IMR-90 (cell line): Measurements from ENCODE around the gene RAB8B. TPM values are rescaled to one million over a fixed set of nuclear protein-coding genes. Genes with fewer than 3 reads are reported as not detected.

Experiments
- ATAC-seq: fragments of 200-7000 bp; cut with Tn5 transposase; 2 replicates; pipeline ENCODE4 v1.9.1; 2020; ENCODE audit warnings: low read depth, mild to moderate bottlenecking, moderate library complexity
- BruUV-seq: library from RNA; stranded (reverse); fragments of 400-500 nt; replicated peaks from 2 replicates; lab custom pipeline; 2021; lab: Mats Ljungman, UMichigan
- CTCF ChIA-PET: fragments of 300-600 bp; formaldehyde crosslinking; extraction: SDS; loops from one replicate; lab custom pipeline; 2021; ENCODE audit warnings: antibody characterized with exemption; lab: Yijun Ruan, JAX
- POLR2A ChIA-PET: fragments of 300-600 bp; sonication (Branson Sonifier 250); formaldehyde crosslinking; loops from one replicate; lab custom pipeline; 2022; ENCODE audit warnings: antibody characterized with exemption; ENCODE audit not compliant: unreplicated experiment; lab: Charles Lee
- DNase-seq: peaks from one replicate; pipeline ENCODE4 v3.0.0; 2013
- H2AFZ ChIP-seq: replicated peaks from 2 replicates; pipeline ENCODE3; 2013; ENCODE audit warnings: low read length, mild to moderate bottlenecking; ENCODE audit not compliant: poor library complexity
- H2AK5ac ChIP-seq: 2 replicates; pipeline ENCODE4 v1.6.1; 2013; ENCODE audit warnings: low read depth, low read length, inconsistent platforms
- H2AK9ac ChIP-seq: replicated peaks from 2 replicates; pipeline ENCODE3; 2013; ENCODE audit warnings: mild to moderate bottlenecking, low read depth, low read length, moderate library complexity; ENCODE audit not compliant: poor library complexity
- H2BK120ac ChIP-seq: 2 replicates; pipeline ENCODE4 v1.6.1; 2013; ENCODE audit warnings: low read depth, low read length, inconsistent platforms
- H2BK15ac ChIP-seq: 3 replicates; pipeline ENCODE4 v1.6.1; 2013; ENCODE audit warnings: low read depth, low read length, inconsistent platforms
- H2BK20ac ChIP-seq: 2 replicates; pipeline ENCODE4 v1.6.1; 2013; ENCODE audit warnings: low read depth, mild to moderate bottlenecking, inconsistent platforms, low read length, moderate library complexity
- H2BK5ac ChIP-seq: 2 replicates; pipeline ENCODE4 v1.6.1; 2013; ENCODE audit warnings: mild to moderate bottlenecking, low read depth, low read length, inconsistent platforms; ENCODE audit not compliant: poor library complexity, severe bottlenecking
- H3K14ac ChIP-seq: replicated peaks from 2 replicates; pipeline ENCODE4 v1.6.1; 2013; ENCODE audit warnings: low read depth, low read length, inconsistent platforms
- H3K18ac ChIP-seq: 2 replicates; pipeline ENCODE4 v1.6.1; 2013; ENCODE audit warnings: low read depth, low read length, control low read depth
- H3K23ac ChIP-seq: 2 replicates; pipeline ENCODE4 v1.6.1; 2013; ENCODE audit warnings: low read depth, low read length, inconsistent platforms
- H3K27ac ChIP-seq: 2 replicates; pipeline ENCODE4 v1.5.1; 2013; ENCODE audit warnings: mild to moderate bottlenecking, control low read depth, low read length; ENCODE audit not compliant: insufficient read depth
- H3K27me3 ChIP-seq: 2 replicates; pipeline ENCODE4 v1.6.1; 2013; ENCODE audit warnings: low read length; ENCODE audit not compliant: control insufficient read depth, insufficient read depth
- H3K36me3 ChIP-seq: 2 replicates; pipeline ENCODE4 v1.6.1; 2013; ENCODE audit warnings: low read length, mixed read lengths; ENCODE audit not compliant: control insufficient read depth, insufficient read depth
- H3K4ac ChIP-seq: 2 replicates; pipeline ENCODE4 v1.6.1; 2013; ENCODE audit warnings: low read depth, low read length, inconsistent platforms
- H3K4me1 ChIP-seq: 2 replicates; pipeline ENCODE4 v1.6.1; 2013; ENCODE audit warnings: low read length, mixed read lengths; ENCODE audit not compliant: control insufficient read depth, insufficient read depth
- H3K4me2 ChIP-seq: 2 replicates; pipeline ENCODE4 v1.6.1; 2013; ENCODE audit warnings: low read depth, mild to moderate bottlenecking, control low read depth, low read length, moderate library complexity
- H3K4me3 ChIP-seq: 2 replicates; pipeline ENCODE4 v1.5.1; 2013; ENCODE audit warnings: low read depth, mild to moderate bottlenecking, control low read depth, low read length, moderate library complexity; ENCODE audit not compliant: insufficient read depth
- H3K56ac ChIP-seq: 2 replicates; pipeline ENCODE4 v1.6.1; 2013; ENCODE audit warnings: low read length, inconsistent platforms; ENCODE audit not compliant: insufficient read depth; ENCODE audit errors: extremely low read depth
- H3K79me1 ChIP-seq, 2 experiments: 2 replicates each; pipeline ENCODE4 v1.6.1; 2013; ENCODE audit warnings: low read length in 2 of 2, inconsistent platforms in 1 of 2, low read depth in 1 of 2
- H3K9ac ChIP-seq: 2 replicates; pipeline ENCODE4 v1.6.1; 2013; ENCODE audit warnings: low read depth, low read length, control low read depth
- H3K9me1 ChIP-seq: 2 replicates; pipeline ENCODE4 v1.6.1; 2013; ENCODE audit warnings: low read length, inconsistent platforms; ENCODE audit not compliant: insufficient read depth
- H3K9me3 ChIP-seq: 2 replicates; pipeline ENCODE4 v1.6.1; 2013; ENCODE audit warnings: low read length; ENCODE audit not compliant: control insufficient read depth, insufficient read depth
- H4K20me1 ChIP-seq: 2 replicates; pipeline ENCODE4 v1.6.1; 2013; ENCODE audit warnings: low read length, inconsistent platforms; ENCODE audit not compliant: insufficient read depth
- H4K5ac ChIP-seq: 2 replicates; pipeline ENCODE4 v1.6.1; 2013; ENCODE audit warnings: mild to moderate bottlenecking, low read depth, low read length, control low read depth
- H4K8ac ChIP-seq, 2 experiments: 2 replicates each; pipeline ENCODE4 v1.6.1; 2013; ENCODE audit warnings: low read depth in 2 of 2, low read length in 2 of 2, control low read depth in 1 of 2, inconsistent platforms in 1 of 2
- H4K91ac ChIP-seq: 2 replicates; pipeline ENCODE4 v1.6.1; 2013; ENCODE audit warnings: low read depth, low read length, inconsistent platforms; ENCODE audit not compliant: insufficient read depth
- BHLHE40 ChIP-seq: fragments of 150-350 bp; IDR thresholded peaks from 2 replicates; pipeline ENCODE4 v1.6.1; 2016; ENCODE audit warnings: mild to moderate bottlenecking, low read depth, low read length
- MAFK ChIP-seq: IDR thresholded peaks from 2 replicates; pipeline ENCODE4 v1.6.1; 2012; ENCODE audit warnings: low read depth, low read length, improper control_type of control experiment
- NFE2L2 ChIP-seq: fragments of 150-350 bp; IDR thresholded peaks from 2 replicates; pipeline ENCODE4 v1.6.1; 2016; ENCODE audit warnings: low read depth, mild to moderate bottlenecking, low read length
- RAD21 ChIP-seq: IDR thresholded peaks from 2 replicates; pipeline ENCODE4 v1.6.1; 2012; ENCODE audit warnings: low read length, improper control_type of control experiment
- SMC3 ChIP-seq: fragments of 150-350 bp; IDR thresholded peaks from 2 replicates; pipeline ENCODE4 v1.6.1; 2016; ENCODE audit warnings: low read depth, mild to moderate bottlenecking, antibody characterized with exemption, low read length, moderate library complexity
- WGBS, 2 experiments: methylation state at CpG; one replicate each; pipeline versions ENCODE4 v1.1.5 to v1.1.7; 2013; ENCODE audit warnings: missing lambda C conversion rate in 2 of 2; ENCODE audit not compliant: insufficient read length in 1 of 2; ENCODE audit errors: extremely low coverage in 2 of 2; 5-methylcytosine and 5-hydroxymethylcytosine counted together
- dilution Hi-C: fragments of 300-500 bp; cut with HindIII; formaldehyde crosslinking; loops from one replicate; pipeline ENCODE4 v1.14.3; 2018; ENCODE audit warnings: low sequenced_read_pairs; ENCODE audit not compliant: unreplicated experiment
- in situ Hi-C: fragments of 300-500 bp; cut with MboI; formaldehyde crosslinking; loops from 3 replicates; pipeline ENCODE4 v1.14.3; 2019; ENCODE audit warnings: low sequenced_read_pairs, inconsistent platforms, mixed read lengths
- intact Hi-C: fragments of 100-400 bp; cut with micrococcal nuclease; formaldehyde crosslinking; loops from 2 replicates; pipeline ENCODE4 v1.10.0; 2022
- polyA plus RNA-seq, 3 experiments: library from polyadenylated mRNA; depleted of rRNA; stranded (reverse); fragments of >200 nt; gene quantifications; 2 replicates each; pipeline ENCODE4 v1.2.3, GENCODE V29; 2012; ENCODE audit warnings: low replicate concordance in 1 of 3
- total RNA-seq: library from RNA; depleted of rRNA; stranded (reverse); fragments of >200 nt; gene quantifications from 2 replicates; pipeline ENCODE4 v1.2.3, GENCODE V29; 2012

Gene RAB8B
- total and polyA plus RNA-seq, 2 of the 4 experiments (the other 2 are of a cell fraction): 19.4 to 29.4 TPM

- no peak for DNase-seq
- Histone ChIP-seq H2AK5ac (0 out of 2 replicates have a peak overlapping the region, but pooled peaks have one; percentile 19), H4K5ac (no peak overlapping the region), H3K27ac (no peak overlapping the region), H3K23ac (no peak overlapping the region; the same call in 1 of the 2 replicates), H2BK15ac (no peak overlapping the region; the same call in 2 of the 3 replicates), H2BK5ac (no peak overlapping the region), H3K4me1 (peaks cover 14% of the 10 kb centered on the region), H3K79me1 (peaks cover 31 to 67% of the 10 kb centered on the region in 2 experiments), H3K9me1 (peaks cover 4% of the 10 kb centered on the region), H3K36me3 (peaks cover 1% of the 10 kb centered on the region; the same call in 1 of the 2 replicates), H2BK120ac (no peak overlapping the region; the same call in 1 of the 2 replicates), H3K27me3 (no peaks in the 10 kb centered on the region), H2BK20ac (no peak overlapping the region), H3K4ac (no peak overlapping the region), H2AFZ (no peak overlapping the region), H3K14ac (no peak overlapping the region), H3K9me3 (no peaks in the 10 kb centered on the region), H2AK9ac (no peak overlapping the region), H4K8ac (0 out of 4 replicates have a peak overlapping the region, but pooled peaks of 1 of the 2 experiments have one; percentile 24), H3K4me3 (no peak overlapping the region), H4K91ac (no peak overlapping the region), H3K18ac (peak overlapping the region; percentile 33; the same call in 1 of the 2 replicates), H3K9ac (no peak overlapping the region), H3K56ac (no peak overlapping the region), H4K20me1 (peaks cover 5% of the 10 kb centered on the region; the same call in 1 of the 2 replicates), H3K4me2 (no peak overlapping the region)
- TF ChIP-seq MAFK (no peak), NFE2L2 (no peak), BHLHE40 (no peak), SMC3 (no peak), RAD21 (no peak)
- BruUV-seq: no TSS peak
- dilution Hi-C loops (no loop called here), in situ Hi-C loops (no loop called here), intact Hi-C loops (no loop called here)
- no peak for ATAC-seq
- ChIA-PET POLR2A (interaction anchor here (0.6 kb wide), 1 partner anchor 78 kb away, joined by 3 read pairs; no protein-coding TSS in a partner anchor), CTCF (no interaction called here)
- WGBS, 2 experiments: no CpG with 5 or more reads among the region's 5 CpGs
Measured at GRCh38 chr15:63210151-63211091, 21.0 kb downstream of the RAB8B start.
